Fibroblast of skin of abdomen (primary cell): ENCODE results near the gene LRRC43.
"Not testable (repeated sequence)": the region's sequence is repeated elsewhere in the genome, so short reads cannot be mapped to it uniquely, and the experiment has no call there.

Experiments
- DNase-seq: peaks from one replicate; pipeline ENCODE4 v3.0.0-alpha.2; 2013

Gene LRRC43

DNA sequence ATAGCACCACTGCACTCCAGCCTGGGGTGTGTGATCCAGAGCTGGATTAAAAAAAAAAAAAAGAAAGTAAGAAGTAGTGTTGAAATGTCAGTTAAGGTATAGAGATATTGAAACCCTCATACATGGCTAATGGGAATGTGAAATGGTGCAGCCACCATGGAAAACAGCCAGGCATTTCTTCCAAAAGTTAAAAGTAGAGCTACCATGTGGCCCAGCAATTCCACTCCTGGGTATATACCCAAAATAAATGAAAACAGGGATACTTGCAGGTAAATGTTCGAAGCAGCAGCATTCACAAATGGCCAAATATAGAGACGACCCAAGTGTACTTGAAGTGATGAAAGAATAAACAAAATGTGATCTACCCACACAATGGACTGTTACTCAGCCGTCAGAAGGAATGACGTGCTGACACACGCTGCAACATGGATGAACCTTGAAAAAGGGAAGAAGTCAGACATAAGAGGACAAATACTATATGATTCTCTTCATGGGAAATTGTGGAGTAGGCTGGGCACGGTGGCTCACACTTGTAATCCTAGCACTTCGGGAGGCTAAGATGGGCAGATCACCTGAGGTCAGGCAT lies 24.1 kb upstream of the LRRC43 start:
- DNase-seq, result no peak

GRCh38 chr12:122159882-122160281 lies 23.0 kb upstream of the LRRC43 start:
- no peak for DNase-seq

DNA sequence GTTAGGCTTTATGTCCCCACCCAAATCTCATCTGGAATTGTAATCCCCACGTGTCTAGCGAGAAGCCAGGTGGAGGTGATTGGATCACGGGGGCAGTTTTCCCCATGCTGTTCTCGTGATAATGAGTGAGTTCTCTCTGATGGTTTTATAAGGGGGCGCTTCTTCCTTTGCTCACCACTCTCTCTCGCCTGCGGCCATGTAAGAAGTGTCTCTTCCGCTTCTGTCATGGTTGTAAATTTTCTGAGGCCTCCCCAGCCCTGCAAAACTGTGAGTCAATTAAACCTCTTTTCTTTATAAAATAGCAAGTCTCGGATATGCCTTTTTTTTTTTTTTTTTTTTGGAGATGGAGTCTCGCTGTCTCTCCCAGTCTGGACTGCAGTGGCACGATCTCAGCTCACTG lies 22.2 kb upstream of the LRRC43 start:
- no peak for DNase-seq

GRCh38 chr12:122161682-122162081 lies 21.2 kb upstream of the LRRC43 start:
- DNase-seq, result no peak

DNA sequence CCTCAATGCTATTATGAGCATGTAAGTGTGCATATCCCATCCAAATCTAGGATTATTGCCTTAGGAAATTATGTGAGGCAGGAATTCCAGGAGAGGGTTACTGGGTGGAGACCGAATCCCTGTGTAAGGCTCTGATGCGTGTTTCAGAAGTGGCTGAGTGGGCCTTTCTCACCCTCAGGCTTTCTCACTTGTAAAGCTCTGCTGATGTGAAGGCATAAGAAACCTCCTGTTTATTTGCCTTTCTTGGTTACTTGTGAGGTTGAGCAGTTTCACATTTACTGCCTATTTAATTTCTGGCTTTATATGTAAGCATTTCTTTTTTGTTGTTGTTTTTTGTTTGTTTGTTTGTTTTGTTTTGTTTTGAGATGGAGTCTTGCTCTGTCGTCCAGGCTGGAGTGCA lies 19.9 kb upstream of the LRRC43 start:
- no peak for DNase-seq

GRCh38 chr12:122166422-122167349 lies 16.2 kb upstream of the LRRC43 start:
- no peak for DNase-seq

- no peak for DNase-seq
Observed at GRCh38 chr12:122167356-122167925, 15.5 kb upstream of the LRRC43 start.

DNA sequence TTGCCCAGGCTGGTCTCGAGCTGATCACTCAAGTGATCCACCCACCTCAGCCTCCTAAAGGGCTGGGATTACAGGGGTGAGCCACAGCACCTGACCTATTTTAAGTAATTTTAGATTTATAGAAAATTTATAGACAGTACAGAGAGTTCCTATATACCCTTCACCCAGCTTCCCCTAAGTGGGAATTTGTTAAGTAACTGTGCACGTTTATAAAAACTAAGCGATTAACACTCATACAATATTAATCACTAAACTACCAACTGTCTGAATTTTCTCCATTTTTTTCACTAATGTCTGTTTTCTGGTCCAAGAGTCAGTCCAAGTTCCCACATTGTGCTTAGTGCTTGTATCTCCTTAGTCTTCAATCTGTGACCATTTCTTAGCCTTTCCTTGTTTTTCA lies 14.4 kb upstream of the LRRC43 start:
- no peak for DNase-seq

- no peak for DNase-seq
Observed at GRCh38 chr12:122171399-122171798, 11.5 kb upstream of the LRRC43 start.

DNA sequence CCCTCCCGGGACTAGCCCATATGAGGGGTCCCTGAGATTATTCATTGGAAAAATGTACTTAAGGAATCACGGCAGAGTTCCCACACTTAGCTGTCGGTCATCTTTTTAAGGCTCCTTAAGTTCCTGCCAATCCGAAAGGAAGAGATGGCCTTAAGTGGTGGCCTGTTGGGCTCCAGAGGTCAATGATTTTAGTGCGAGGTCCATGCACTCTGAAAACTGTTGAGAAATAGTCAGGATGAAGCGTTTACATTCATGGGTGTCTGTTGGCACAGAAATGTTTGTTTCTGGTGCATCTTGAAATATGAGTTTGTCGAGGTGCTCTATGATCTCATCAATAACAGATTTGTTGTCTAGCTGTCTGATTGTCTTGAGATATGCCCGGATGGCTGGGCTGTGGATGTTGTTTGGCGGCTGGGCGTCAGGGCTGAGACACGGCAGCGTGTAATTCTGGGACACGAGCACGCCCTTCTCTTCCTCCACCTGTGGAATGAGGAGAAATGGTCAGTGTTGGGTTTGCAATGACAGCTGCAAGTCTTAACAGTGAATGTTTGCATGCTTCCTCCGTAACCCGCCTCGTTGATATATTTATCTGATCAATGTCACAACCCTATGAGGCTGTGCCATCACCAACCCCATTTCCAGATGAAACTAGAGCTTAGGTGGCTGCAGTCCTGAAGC lies 10.5 kb upstream of the LRRC43 start:
- DNase-seq, result no peak

- no peak for DNase-seq
Observed at GRCh38 chr12:122174155-122174845, 8.6 kb upstream of the LRRC43 start, which contains the start of gene IL31. Gene IL31 (minus strand): TSS chr12:122174221. CDS start chr12:122174172, 49 bp downstream.

GRCh38 chr12:122176473-122176872 lies 6.5 kb upstream of the LRRC43 start:
- not testable (repeated sequence) for DNase-seq

DNA sequence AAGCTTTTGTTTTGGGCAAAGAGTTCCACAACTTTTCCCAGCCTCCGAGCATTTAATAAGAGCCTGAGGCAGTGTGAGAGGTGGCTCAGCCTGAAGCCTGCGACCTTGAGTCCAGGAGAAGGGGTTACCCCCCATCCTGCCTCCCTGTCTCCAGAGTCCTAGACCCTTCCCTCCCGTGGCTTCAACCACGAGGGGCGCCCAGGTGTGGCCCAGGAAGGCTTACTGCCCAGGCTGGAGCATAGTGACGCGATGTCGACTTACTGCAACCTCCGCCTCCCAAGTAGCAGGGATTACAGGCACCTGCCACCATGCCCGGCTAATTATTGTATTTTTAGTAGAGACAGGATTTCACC lies 641 bp downstream of the LRRC43 start:
- DNase-seq, result no peak

DNA sequence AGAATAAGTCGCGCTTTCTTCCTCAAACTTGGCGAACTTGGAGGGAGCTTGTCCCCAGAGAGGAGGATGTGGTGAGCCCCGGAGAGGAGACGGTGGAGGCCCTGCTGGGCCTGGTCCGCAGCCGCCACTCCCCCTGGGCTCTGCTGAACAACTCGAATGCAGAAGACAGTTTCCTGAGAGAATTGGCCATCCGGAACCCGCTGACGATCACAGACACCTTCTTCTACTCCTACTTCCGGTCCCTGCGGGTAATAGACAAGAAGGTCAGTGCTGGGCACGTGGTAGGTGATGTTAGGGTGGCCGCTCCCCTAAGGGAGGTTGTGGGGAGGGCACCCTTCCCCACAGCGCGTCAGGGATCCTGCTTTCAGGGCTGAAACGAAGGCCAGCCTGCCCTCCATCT lies 1.6 kb downstream of the LRRC43 start:
- DNase-seq, result no peak

- DNase-seq, result no peak
Observed at GRCh38 chr12:122185079-122185478, 2.2 kb downstream of the LRRC43 start.

- no peak for DNase-seq
Observed at GRCh38 chr12:122185494-122186082, 2.7 kb downstream of the LRRC43 start.

- DNase-seq, result no peak
Observed at GRCh38 chr12:122187466-122187865, 4.5 kb downstream of the LRRC43 start.

DNA sequence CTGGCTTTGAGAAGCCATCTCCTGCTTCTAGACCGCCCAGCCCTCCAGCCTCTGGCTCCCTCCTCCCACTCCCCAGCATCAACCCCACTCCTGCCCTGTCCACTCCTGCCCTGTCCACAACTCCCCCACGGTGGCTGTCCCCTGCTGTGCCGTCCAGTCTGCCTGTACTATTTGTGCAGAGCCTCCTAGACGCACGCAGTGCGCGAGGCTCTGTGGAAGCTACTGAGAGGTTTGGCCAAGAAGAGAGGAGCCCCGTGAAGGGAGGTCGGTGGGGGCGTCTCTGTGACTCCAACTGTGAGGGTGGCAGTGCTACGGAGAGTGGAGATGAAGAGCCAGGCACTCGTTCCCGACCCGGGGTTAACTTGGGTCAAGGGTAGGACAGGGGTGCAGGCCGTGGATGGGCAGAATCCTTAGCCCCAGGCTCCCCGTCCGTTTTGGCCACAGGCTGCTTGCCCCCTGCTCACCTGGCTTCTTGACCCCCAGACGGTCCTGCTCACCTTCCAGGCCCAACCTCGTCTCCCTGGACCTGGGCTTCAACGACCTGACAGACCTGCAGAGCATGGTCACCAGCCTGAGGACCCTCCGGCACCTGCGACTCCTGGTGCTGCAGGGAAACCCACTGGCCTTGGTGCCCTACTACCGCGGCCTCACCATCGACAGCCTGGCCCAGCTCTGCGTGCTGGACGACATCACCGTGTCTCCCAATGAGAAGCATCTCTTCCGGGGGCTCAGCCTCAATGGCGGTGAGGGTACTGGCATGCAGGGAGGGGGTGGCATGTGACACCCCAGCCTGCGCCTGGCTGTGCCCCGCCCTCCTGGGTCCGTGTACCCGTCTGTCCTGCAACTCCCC lies 6.9 kb downstream of the LRRC43 start:
- DNase-seq, result no peak

DNA sequence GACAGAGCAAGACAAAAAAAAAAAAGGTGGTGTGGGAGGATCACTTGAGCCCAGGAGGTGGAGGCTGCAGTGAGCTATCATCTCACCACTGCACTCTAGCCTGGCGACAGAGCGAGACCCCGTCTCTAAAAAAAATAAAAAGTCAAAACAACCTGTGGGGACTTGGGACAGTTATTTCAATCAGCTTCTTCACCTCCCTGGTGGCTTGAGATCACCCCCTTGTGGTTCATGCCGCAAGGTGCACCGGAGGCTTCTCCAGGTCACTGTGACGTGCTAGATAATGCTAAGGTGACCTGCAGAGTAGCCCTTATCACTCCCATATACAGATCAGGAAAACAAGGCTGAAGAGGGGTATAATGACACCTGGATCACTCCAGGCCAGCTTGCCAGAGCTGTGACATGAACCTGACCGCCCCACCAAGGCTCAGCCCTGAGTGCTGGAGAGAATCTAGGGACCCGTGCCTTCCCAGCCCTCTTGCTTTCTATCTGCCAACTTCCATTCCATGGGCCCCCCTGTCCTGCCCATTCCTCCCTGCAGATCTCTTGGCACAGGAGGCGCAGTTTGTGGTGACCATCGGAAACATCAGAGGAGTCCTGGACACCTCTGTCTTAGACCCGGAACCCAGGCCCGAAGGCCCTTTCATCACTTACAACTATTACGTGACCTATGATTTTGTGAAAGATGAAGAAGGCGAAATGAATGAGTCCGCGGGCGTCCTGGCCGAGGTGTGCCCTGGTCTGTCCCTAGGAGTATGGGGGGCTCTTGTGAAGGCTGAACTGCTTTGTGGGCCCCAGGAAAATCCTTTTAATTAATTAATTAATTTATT lies 8.1 kb downstream of the LRRC43 start:
- DNase-seq, result peak; percentile 26

GRCh38 chr12:122192441-122192840 lies 9.5 kb downstream of the LRRC43 start:
- no peak for DNase-seq
